Measurements from ENCODE around the gene PIWIL4. TPM values are rescaled to one million over a fixed set of nuclear protein-coding genes. Genes with fewer than 3 reads are reported as not detected.

PIWIL4 gene
- polyA plus RNA-seq, 1 of the 3 experiments (the other 2 are of a cell fraction), result 1.7 TPM

DNA sequence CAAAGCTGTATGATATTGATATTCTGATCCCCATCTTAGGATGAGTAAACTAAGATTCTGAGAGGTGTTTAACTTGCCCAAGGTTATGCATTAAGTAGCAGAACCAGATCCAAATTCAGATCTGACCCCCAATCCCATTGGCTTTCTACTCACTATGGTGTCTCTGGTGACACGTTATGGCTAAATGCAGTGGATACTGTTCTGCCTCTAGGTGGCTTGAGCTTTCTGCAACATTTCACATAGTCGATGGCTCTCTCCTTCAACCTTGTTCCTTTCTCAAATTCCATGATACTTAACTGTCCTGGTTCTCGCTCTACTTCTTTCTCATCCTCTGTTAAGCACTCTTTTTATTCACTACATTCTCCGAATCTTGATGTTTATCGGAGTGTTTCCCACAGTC is 45.5 kb upstream of the PIWIL4 start:
- Histone ChIP-seq H3K9me3 (no peaks in the 10 kb centered on the region), H3K27ac (ENCODE audit: low read depth in 2 of 2, low read length in 1 of 2) (no peak overlapping the region), H3K36me3 (replicated peaks in 1 of 2; ENCODE audit: control insufficient read depth in 1 of 2, insufficient read depth in 2 of 2, low read length in 1 of 2) (no peaks in the 10 kb centered on the region), H3K9ac (no peak overlapping the region), H2AFZ (ENCODE audit: low read depth) (no peak overlapping the region), H4K20me1 (ENCODE audit: insufficient read depth) (no peaks in the 10 kb centered on the region), H3K4me2 (no peak overlapping the region), H3K9me2 (no peaks in the 10 kb centered on the region), H3K27me3 (ENCODE audit: insufficient read depth) (no peaks in the 10 kb centered on the region), H3K4me1 (ENCODE audit: control insufficient read depth in 1 of 2, insufficient read depth in 2 of 2, low read depth in 1 of 2, low read length in 1 of 2) (peaks cover 0 to 10% of the 10 kb centered on the region in 2 experiments; a peak in 2 of 4 replicates), H3F3A (replicated peaks; ENCODE audit: insufficient read depth) (no peaks in the 10 kb centered on the region), H3K79me2 (ENCODE audit: insufficient read depth) (no peaks in the 10 kb centered on the region), H3K4me3 (ENCODE audit: low read depth in 2 of 2, low read length in 1 of 2) (no peak overlapping the region)
- ChIA-PET CTCF (interaction anchor here (0.9 to 1.4 kb wide), 4 partner anchors 13 to 626 kb away, joined by 3 read pairs; no protein-coding TSS in a partner anchor), POLR2A (no interaction called here)
- no peak for DNase-seq
- 69% methylated on average over 5 of the region's 5 CpGs for WGBS (ENCODE audit: low lambda C conversion rate)
- TF ChIP-seq, protein P1, sequence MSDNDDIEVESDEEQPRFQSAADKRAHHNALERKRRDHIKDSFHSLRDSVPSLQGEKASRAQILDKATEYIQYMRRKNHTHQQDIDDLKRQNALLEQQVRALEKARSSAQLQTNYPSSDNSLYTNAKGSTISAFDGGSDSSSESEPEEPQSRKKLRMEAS (IDR thresholded peaks at IDR 0.05; ENCODE audit: low read depth), result no peak
- TF ChIP-seq MXI1 (IDR thresholded peaks at IDR 0.05; ENCODE audit: low read depth, low read length) (no peak), EP300 (IDR thresholded peaks at IDR 0.05; ENCODE audit: borderline replicate concordance in 1 of 2, low read depth in 1 of 2, low read length in 1 of 2) (no peak)
- TF ChIP-seq, protein P2, sequence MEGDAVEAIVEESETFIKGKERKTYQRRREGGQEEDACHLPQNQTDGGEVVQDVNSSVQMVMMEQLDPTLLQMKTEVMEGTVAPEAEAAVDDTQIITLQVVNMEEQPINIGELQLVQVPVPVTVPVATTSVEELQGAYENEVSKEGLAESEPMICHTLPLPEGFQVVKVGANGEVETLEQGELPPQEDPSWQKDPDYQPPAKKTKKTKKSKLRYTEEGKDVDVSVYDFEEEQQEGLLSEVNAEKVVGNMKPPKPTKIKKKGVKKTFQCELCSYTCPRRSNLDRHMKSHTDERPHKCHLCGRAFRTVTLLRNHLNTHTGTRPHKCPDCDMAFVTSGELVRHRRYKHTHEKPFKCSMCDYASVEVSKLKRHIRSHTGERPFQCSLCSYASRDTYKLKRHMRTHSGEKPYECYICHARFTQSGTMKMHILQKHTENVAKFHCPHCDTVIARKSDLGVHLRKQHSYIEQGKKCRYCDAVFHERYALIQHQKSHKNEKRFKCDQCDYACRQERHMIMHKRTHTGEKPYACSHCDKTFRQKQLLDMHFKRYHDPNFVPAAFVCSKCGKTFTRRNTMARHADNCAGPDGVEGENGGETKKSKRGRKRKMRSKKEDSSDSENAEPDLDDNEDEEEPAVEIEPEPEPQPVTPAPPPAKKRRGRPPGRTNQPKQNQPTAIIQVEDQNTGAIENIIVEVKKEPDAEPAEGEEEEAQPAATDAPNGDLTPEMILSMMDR (IDR thresholded peaks at IDR 0.05), result peak; percentile 48

GRCh38 chr11:94524341-94524740 is 42.8 kb upstream of the PIWIL4 start:
- Histone ChIP-seq H3K9me3 (no peaks in the 10 kb centered on the region), H3K36me3 (replicated peaks in 1 of 2; ENCODE audit: control insufficient read depth in 1 of 2, insufficient read depth in 2 of 2, low read length in 1 of 2) (no peaks in the 10 kb centered on the region), H3K27ac (ENCODE audit: low read depth in 2 of 2, low read length in 1 of 2) (no peak overlapping the region), H4K20me1 (ENCODE audit: insufficient read depth) (no peaks in the 10 kb centered on the region), H3K9me2 (no peaks in the 10 kb centered on the region), H3K4me2 (no peak overlapping the region), H3K27me3 (ENCODE audit: insufficient read depth) (no peaks in the 10 kb centered on the region), H3K4me1 (ENCODE audit: control insufficient read depth in 1 of 2, insufficient read depth in 2 of 2, low read depth in 1 of 2, low read length in 1 of 2) (peaks cover 0 to 10% of the 10 kb centered on the region in 2 experiments; a peak in 2 of 4 replicates), H3K9ac (no peak overlapping the region), H3K4me3 (ENCODE audit: low read depth in 2 of 2, low read length in 1 of 2) (no peak overlapping the region), H2AFZ (ENCODE audit: low read depth) (no peak overlapping the region), H3F3A (replicated peaks; ENCODE audit: insufficient read depth) (no peaks in the 10 kb centered on the region), H3K79me2 (ENCODE audit: insufficient read depth) (no peaks in the 10 kb centered on the region)
- DNase-seq, result no peak
- WGBS (ENCODE audit: low lambda C conversion rate), result 52% methylated on average over 1 of the region's 1 CpG
- ChIA-PET CTCF (interaction anchor here (0.8 to 1.1 kb wide), 2 partner anchors 19 to 624 kb away, joined by 3 to 4 read pairs; no protein-coding TSS in a partner anchor), POLR2A (no interaction called here)
- TF ChIP-seq NRF1 (IDR thresholded peaks at IDR 0.05; ENCODE audit: low read depth, low read length), result no peak
- TF ChIP-seq, protein P3, sequence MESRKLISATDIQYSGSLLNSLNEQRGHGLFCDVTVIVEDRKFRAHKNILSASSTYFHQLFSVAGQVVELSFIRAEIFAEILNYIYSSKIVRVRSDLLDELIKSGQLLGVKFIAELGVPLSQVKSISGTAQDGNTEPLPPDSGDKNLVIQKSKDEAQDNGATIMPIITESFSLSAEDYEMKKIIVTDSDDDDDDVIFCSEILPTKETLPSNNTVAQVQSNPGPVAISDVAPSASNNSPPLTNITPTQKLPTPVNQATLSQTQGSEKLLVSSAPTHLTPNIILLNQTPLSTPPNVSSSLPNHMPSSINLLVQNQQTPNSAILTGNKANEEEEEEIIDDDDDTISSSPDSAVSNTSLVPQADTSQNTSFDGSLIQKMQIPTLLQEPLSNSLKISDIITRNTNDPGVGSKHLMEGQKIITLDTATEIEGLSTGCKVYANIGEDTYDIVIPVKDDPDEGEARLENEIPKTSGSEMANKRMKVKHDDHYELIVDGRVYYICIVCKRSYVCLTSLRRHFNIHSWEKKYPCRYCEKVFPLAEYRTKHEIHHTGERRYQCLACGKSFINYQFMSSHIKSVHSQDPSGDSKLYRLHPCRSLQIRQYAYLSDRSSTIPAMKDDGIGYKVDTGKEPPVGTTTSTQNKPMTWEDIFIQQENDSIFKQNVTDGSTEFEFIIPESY (IDR thresholded peaks at IDR 0.05; ENCODE audit: borderline replicate concordance, low read depth), result no peak
- no peak for TF ChIP-seq JUND (IDR thresholded peaks at IDR 0.05)
- TF ChIP-seq TAF1 (IDR thresholded peaks at IDR 0.05; ENCODE audit: borderline replicate concordance, low read depth, low read length), result no peak
- TF ChIP-seq RAD21 (IDR thresholded peaks at IDR 0.05; ENCODE audit: low read length), result no peak
- TF ChIP-seq TCF12 (IDR thresholded peaks at IDR 0.05), result no peak
- no peak for TF ChIP-seq RCOR1 (IDR thresholded peaks at IDR 0.05; ENCODE audit: low read length)
- TF ChIP-seq POLR2AphosphoS5 (IDR thresholded peaks at IDR 0.05; ENCODE audit: low read depth, low read length), result no peak
- TF ChIP-seq MXI1 (IDR thresholded peaks at IDR 0.05; ENCODE audit: low read depth, low read length), result no peak
- TF ChIP-seq, protein P1 (IDR thresholded peaks at IDR 0.05; ENCODE audit: low read depth), result no peak
- TF ChIP-seq PBX3 (IDR thresholded peaks at IDR 0.05), result no peak
- no peak for TF ChIP-seq TEAD4 (IDR thresholded peaks at IDR 0.05; ENCODE audit: borderline replicate concordance, insufficient read depth)

Measured in SK-N-SH (cell line).